HG03280 (cell line): Measurements from ENCODE around the gene DNAJC27.

Experiments used
- ATAC-seq: cut with Tn5 transposase; IDR thresholded peaks from one replicate; pipeline ENCODE4 v1.9.1; 2021; ENCODE audit warnings: mild to moderate bottlenecking, moderate library complexity; ENCODE audit not compliant: unreplicated experiment

Gene DNAJC27

GRCh38 chr2:24909555-24910177, 62.1 kb downstream of the DNAJC27 start:
- ATAC-seq: no peak

GRCh38 chr2:24908461-24908901, 63.3 kb downstream of the DNAJC27 start:
- no peak for ATAC-seq

- no peak for ATAC-seq
Measured at GRCh38 chr2:24907116-24907515, 64.6 kb downstream of the DNAJC27 start.

- ATAC-seq: no peak
Measured at GRCh38 chr2:24906466-24906865, 65.3 kb downstream of the DNAJC27 start.

- no peak for ATAC-seq
Measured at GRCh38 chr2:24903161-24904103, 68.3 kb downstream of the DNAJC27 start.

GRCh38 chr2:24899361-24899910, 72.3 kb downstream of the DNAJC27 start:
- no peak for ATAC-seq

- no peak for ATAC-seq
Measured at GRCh38 chr2:24898122-24899109, 73.3 kb downstream of the DNAJC27 start.

- no peak for ATAC-seq
Measured at GRCh38 chr2:24894750-24895149, 77.0 kb downstream of the DNAJC27 start.

GRCh38 chr2:24893934-24894333, 77.8 kb downstream of the DNAJC27 start:
- ATAC-seq: no peak
